Mesodermal cell (in vitro differentiated cells): Measurements from ENCODE around the gene CLK3.

Experiments used
- H3K27ac ChIP-seq: 2 replicates; pipeline ENCODE4 v1.7.0; 2013; ENCODE audit warnings: mild to moderate bottlenecking, low read depth, low read length, moderate library complexity; ENCODE audit not compliant: severe bottlenecking
- H3K36me3 ChIP-seq: 2 replicates; pipeline ENCODE4 v1.7.1; 2013; ENCODE audit warnings: mild to moderate bottlenecking, low read length, moderate library complexity; ENCODE audit not compliant: control insufficient read depth, insufficient read depth
- H3K4me1 ChIP-seq: one replicate; pipeline ENCODE4 v1.7.1; 2013; ENCODE audit warnings: mild to moderate bottlenecking, low read length; ENCODE audit not compliant: insufficient read depth, control insufficient read depth, poor library complexity, severe bottlenecking
- H3K4me3 ChIP-seq: 2 replicates; pipeline ENCODE4 v1.7.0; 2013; ENCODE audit warnings: low read length, control low read depth, mild to moderate bottlenecking; ENCODE audit not compliant: insufficient read depth, poor library complexity, severe bottlenecking; ENCODE audit errors: extremely low read depth
- H3K9me3 ChIP-seq: 2 replicates; pipeline ENCODE4 v1.7.1; 2013; ENCODE audit warnings: mild to moderate bottlenecking, low read length, moderate library complexity; ENCODE audit not compliant: control insufficient read depth
- WGBS, 2 experiments: methylation state at CpG; one replicate each; pipeline ENCODE4 v1.1.5; 2013; ENCODE audit warnings: missing lambda C conversion rate in 2 of 2; ENCODE audit not compliant: insufficient coverage in 2 of 2; 5-methylcytosine and 5-hydroxymethylcytosine counted together

The CLK3 gene

DNA sequence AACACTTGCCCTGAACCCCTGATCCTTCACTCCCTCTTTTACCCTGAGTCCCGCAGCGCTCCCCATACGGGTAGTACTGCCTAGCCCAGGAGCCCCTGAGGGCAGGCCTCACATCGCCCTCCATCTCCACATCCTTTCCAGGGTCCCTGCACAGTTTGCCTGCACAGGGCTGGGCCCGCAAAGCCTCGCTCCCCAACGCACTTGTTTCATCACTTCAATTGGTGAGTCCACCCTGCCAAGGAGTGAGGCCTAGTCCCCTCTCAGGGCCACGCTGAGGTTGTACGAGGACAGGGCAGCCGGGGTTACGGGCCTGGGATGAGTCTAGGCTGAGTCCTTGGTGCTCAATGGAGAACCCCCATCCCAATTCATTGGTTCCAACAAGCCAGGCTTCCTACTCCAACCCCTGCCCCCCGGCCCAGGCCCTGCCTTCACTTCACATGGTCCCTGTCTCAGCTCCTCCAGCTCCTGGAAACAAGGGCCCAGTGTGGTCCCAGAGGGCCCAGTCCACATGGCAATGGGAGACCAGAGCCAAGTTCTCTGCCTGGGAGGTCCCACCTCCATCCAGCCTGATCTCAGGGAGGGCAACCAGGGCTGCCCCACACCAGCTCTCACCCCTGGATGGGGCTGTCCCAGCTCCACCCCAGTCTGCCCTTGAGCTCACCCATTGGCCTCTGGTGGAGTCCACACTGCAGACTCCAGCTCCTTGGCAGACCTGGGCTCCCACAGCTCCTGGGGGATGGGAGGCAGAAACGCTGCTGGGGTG is 12.4 kb upstream of the CLK3 start:
- Histone ChIP-seq H3K27ac (no peak overlapping the region), H3K4me3 (no peak overlapping the region), H3K9me3 (no peaks in the 10 kb centered on the region), H3K4me1 (no peaks in the 10 kb centered on the region), H3K36me3 (peaks cover 16% of the 10 kb centered on the region)
- WGBS, 2 experiments, result 93 to 97% methylated on average over 11 to 13 of the region's 13 CpGs

DNA sequence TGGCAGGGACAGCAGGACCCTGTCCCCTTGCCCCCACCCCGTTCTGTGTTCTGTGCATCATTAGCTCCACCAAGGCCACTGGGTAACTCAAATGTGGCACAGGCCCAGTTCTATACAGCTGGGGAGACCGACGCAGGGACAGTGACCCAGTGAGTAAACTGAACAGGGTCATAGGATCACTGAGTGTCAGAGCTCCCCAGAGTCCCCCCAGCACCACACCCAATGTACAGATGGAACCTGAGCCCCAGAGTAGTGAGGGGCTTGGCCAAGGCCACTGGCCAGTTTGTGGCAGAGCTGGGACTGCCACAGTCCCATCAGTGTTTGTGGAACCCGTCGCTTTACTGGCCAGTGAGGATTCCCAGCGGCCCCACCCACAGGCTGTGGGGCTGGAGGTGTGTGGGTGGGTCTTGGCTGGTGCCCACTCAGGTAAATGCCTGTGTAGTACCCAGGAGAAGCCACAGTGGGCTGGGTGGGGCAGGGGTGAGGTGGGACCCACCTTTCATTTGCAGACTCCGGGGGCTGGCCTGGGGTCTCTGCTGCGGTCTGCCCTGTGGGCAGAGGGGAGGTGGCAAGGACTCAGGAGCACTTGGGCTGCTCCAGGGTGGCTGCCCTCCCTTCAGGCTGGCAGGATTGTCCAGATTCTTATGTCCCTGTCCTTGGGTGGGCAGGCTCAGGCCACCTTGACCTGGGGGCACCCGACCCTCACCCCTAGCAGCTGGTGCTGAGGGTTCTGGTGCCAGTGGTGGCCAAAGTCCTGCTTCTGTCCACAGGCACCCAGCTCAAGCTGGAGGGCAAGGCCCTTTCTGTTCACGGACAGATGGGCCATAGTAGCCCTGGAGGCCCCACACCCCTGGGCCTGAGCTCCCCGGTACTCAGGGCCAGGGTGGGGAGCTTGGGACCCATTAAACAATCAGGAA is 11.6 kb upstream of the CLK3 start:
- 88 to 92% methylated on average over 7 to 10 of the region's 11 CpGs for WGBS, 2 experiments
- H3K4me3 ChIP-seq, result no peak overlapping the region
- H3K27ac ChIP-seq, result no peak overlapping the region
- H3K9me3 ChIP-seq, result no peaks in the 10 kb centered on the region
- no peaks in the 10 kb centered on the region for H3K4me1 ChIP-seq
- H3K36me3 ChIP-seq, result peaks cover 8% of the 10 kb centered on the region

DNA sequence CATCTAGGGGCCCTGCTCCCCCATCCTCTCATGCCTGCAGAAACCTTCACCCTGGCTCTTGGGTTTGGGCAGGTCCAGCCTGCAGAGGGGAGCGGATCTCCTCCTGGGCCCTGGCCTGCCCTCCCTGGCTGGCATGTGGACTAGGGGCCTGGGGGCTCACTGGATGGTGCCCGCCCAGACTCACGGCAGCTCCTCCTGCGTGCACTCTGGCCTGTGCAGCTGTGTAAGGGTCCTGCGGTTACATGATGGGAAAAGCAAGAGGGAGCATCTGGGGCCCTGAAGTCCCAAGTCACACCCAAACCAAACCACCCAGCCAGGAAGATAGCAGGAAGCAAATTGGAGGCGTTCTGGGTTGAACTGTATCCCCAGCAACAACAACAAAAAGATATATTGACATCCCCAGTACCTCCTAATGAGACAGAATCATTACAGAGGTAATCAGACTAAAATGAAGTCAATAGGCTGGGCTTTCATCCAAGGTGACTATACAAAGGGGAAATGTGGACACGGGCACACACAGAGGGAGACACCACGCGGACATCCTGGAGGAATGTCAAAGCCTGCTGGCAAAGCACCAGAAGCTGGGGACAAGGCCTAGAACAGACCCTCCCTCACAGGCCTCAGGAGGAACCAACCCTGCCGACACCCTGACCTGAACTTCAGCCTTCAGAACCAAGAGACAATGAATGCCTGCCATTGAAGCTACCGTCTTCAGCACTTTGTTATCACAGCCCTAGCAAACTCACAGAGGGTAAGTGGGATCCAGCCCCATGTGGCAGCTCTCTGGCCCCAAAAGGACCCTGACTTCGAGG is 10.4 kb upstream of the CLK3 start:
- peaks cover 4% of the 10 kb centered on the region for H3K4me1 ChIP-seq
- H3K27ac ChIP-seq, result no peak overlapping the region
- no peak overlapping the region for H3K4me3 ChIP-seq
- 92 to 100% methylated on average over 7 of the region's 12 CpGs for WGBS, 2 experiments
- H3K36me3 ChIP-seq, result peaks cover 3% of the 10 kb centered on the region
- no peaks in the 10 kb centered on the region for H3K9me3 ChIP-seq

DNA sequence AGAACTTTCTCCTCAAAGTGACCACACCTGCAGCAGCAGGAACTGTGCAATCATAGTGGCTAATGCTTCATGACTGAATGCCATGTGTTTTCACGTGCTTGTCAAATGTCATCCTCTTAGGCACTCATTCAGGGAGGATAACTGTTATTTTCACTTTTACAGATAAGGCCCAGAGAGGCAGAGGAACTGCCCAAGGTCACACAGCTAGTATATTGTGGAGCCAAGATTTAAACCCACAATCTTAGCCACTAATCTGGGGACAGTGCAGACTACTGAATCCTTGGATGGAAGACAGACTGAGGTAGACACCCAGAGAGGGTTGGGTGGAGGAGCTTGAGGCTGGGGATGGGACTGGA is 9.9 kb upstream of the CLK3 start:
- H3K27ac ChIP-seq, result no peak overlapping the region
- H3K9me3 ChIP-seq, result no peaks in the 10 kb centered on the region
- WGBS, 2 experiments, result 88 to 92% methylated on average over 1 of the region's 1 CpG
- peaks cover 9% of the 10 kb centered on the region for H3K4me1 ChIP-seq
- no peak overlapping the region for H3K4me3 ChIP-seq
- H3K36me3 ChIP-seq, result no peaks in the 10 kb centered on the region

DNA sequence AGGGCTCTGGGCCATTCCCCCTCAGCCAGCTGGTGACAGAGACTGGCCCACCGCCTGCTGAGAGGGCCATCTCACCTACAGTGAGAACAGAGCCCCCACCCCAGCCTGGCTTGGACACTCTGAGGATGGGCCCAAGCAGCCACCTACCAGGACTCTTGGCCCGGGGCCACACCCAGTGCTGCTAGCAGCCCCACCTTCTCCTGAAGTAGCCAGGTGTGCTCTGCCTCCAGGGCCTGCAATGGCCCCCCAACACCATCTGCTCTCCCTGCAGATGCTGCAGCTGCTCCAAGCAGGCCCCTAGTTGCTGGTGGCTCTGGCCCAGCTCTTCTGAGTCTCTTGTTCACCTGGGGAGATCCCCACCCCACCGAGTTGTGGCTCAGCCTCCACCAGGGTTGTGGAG is 6.8 kb upstream of the CLK3 start:
- no peaks in the 10 kb centered on the region for H3K9me3 ChIP-seq
- 88 to 100% methylated on average over 2 of the region's 3 CpGs for WGBS, 2 experiments
- no peak overlapping the region for H3K4me3 ChIP-seq
- no peak overlapping the region for H3K27ac ChIP-seq
- H3K4me1 ChIP-seq, result peaks cover 12% of the 10 kb centered on the region
- no peaks in the 10 kb centered on the region for H3K36me3 ChIP-seq

DNA sequence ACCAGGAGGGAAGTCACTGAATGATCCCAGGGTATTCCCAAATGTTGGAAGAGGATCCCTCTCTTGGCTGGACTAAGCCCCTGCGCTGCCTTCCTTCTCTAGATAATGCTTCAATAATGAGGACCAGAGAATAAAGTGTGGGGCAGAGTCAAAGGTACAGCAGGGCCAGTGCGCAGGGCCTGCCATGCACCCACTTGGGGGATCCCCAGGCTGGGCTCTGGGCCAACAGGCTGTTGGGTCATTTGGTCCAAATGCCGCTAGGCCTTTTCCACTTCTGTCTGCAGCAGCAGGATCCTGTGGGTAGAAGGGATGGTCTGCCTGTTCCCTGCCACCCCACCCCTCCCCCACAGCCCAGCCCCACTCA is 5.7 kb upstream of the CLK3 start:
- H3K36me3 ChIP-seq, result no peaks in the 10 kb centered on the region
- no peak overlapping the region for H3K27ac ChIP-seq
- WGBS, 2 experiments, result 87 to 100% methylated on average over 2 to 3 of the region's 3 CpGs
- H3K4me1 ChIP-seq, result peaks cover 12% of the 10 kb centered on the region
- no peak overlapping the region for H3K4me3 ChIP-seq
- no peaks in the 10 kb centered on the region for H3K9me3 ChIP-seq

DNA sequence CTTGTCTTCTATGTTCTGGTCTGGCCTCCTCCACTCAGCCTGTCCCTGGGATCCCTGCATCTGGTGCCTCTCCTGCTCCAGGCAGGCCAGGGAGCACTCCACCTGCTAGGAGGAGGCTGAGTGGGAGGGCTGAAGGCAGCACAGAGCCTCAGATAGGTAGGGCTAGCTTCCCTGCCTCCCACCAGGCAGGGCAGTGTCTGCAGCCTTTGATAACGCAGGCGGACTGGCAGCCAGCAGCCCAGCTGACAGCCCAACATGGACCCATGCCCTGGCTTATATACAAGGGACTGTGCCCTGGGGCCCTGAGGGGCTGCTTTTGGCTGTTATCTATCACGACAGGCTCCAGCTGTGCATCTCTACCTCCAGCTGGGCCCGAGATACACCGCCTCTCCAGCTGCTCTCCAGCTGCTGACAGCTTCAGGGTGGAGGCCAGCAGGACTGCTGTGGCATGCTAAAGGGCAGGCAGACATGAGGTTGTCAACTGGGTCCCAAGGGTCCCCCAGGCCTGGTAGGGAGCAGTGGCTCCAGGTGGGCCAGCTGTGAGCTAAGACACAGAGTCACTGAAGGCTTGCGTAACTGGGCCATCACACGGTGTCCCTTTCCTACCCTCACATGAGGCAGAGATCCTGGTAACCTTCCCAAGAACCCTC is 5.2 kb upstream of the CLK3 start:
- H3K36me3 ChIP-seq, result no peaks in the 10 kb centered on the region
- H3K4me3 ChIP-seq, result no peak overlapping the region
- peaks cover 12% of the 10 kb centered on the region for H3K4me1 ChIP-seq
- WGBS, 2 experiments, result 79% methylated on average over 7 of the region's 7 CpGs
- no peaks in the 10 kb centered on the region for H3K9me3 ChIP-seq
- no peak overlapping the region for H3K27ac ChIP-seq

DNA sequence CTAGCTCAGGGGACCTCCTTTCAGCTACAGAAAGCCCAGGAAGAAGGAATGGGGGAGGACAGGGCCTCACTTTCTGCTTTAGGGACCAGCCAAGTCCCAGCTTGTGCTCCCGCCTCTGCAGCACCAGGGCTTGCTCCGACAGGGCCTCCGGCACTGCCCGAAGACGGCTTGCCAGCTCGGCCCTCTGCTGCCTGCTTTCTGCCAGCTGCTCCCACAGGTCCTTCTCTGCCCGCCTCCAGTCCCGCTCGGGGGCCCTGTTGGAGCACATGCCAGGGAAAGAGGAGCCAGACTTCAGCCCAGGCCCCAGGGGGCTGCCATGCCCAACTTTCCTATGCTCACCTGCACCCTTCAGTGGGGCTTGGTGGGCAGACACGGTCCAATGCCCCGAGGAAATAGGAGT is 4.3 kb upstream of the CLK3 start:
- no peaks in the 10 kb centered on the region for H3K36me3 ChIP-seq
- H3K27ac ChIP-seq, result no peak overlapping the region
- H3K9me3 ChIP-seq, result no peaks in the 10 kb centered on the region
- H3K4me1 ChIP-seq, result peaks cover 12% of the 10 kb centered on the region
- 92 to 95% methylated on average over 9 to 11 of the region's 11 CpGs for whole genome bisulfite sequencing, 2 experiments
- no peak overlapping the region for H3K4me3 ChIP-seq

DNA sequence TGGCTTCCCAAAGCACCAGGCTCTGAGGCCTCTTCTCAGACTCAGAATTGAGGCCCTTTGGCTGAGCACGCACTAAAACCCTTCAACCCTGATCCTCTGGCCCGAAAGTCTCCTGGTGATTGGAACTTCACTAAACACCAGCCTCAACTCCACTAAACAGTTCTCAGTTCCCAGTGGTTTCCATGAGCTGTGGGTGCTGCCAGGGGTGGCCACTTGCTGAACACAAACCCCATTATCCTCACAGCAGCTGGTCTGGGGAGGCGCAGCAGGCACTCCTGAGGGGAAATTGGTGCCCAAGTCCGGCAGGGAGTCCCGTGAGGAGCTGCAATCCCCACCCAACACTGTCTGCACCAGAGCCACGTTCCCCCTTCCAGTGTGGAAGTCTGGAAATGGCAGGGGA is 3.8 kb upstream of the CLK3 start:
- Histone ChIP-seq H3K36me3 (no peaks in the 10 kb centered on the region), H3K4me1 (peaks cover 17% of the 10 kb centered on the region), H3K9me3 (no peaks in the 10 kb centered on the region), H3K27ac (no peak overlapping the region), H3K4me3 (no peak overlapping the region)
- WGBS, 2 experiments, result 87 to 98% methylated on average over 3 to 4 of the region's 6 CpGs

DNA sequence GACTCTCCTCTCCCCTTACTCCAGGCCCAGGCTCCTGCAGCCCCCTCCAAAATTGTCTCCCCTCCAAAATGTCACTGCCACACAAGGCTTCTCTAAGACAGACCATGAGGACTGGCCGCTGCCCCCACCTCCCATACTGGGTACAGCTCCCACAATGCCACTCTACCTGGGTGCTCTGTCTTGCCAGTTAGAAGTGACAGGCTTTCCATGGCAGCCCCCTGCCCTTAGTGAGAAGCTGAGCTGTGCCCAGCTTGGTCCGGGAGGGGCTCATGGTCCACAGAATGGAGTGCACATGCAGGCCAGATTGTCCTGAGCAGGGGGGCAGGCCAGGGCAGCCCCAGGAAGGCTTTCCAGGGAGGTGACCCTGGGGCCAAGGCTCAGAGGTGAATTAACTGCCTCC is 3.0 kb upstream of the CLK3 start:
- Histone ChIP-seq H3K36me3 (peaks cover 5% of the 10 kb centered on the region), H3K27ac (no peak overlapping the region), H3K9me3 (no peaks in the 10 kb centered on the region), H3K4me3 (no peak overlapping the region), H3K4me1 (peaks cover 26% of the 10 kb centered on the region)
- 77 to 90% methylated on average over 2 of the region's 2 CpGs for WGBS, 2 experiments
